ENCODE data around the gene COG5.
A peak's percentile ranks its signal among the peaks of the same experiment; 100 is the strongest.
"Not testable (repeated sequence)": the region's sequence is repeated elsewhere in the genome, so short reads cannot be mapped to it uniquely, and the experiment has no call there.

Gene COG5

DNA sequence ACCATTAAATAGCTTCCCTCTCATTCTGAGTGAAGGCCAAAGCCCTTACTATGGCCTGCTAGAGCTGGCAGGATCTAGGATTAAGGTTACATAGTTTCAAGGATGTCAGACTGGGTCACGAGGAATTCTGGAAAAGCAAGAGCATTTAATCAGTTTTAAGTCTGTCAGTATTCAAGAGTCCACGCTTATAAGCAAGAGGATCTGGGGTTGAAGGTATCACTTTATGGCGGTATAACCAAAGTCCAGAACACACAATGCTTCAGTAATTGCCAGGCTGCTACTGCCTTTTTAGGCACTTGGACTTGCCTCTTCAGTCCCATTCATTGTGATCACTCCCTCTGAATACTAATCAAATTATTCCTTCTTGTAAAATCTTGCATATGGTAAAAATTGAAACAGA lies 293.9 kb downstream of the COG5 start:
- no peak for DNase-seq (ENCODE audit: low read depth)

DNA sequence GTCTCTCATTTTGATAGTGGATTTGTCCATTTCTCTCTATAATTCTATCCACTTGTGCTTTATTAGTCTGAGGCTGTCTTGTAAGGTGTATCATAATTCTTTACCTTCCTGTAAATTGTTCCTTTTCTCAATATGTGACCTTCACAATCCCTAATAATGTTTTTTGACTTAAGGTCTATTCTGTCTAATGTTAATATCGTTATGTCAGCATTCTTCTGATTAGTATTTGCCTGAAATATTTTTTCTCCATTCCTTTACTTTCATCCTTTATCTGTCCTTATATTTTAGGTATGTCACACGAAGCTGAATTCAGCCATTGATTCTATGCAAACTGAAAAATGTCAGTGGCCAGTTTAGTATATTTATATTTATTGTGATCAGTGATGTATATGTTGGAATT lies 295.1 kb downstream of the COG5 start:
- no peak for DNase-seq (ENCODE audit: low read depth)

DNA sequence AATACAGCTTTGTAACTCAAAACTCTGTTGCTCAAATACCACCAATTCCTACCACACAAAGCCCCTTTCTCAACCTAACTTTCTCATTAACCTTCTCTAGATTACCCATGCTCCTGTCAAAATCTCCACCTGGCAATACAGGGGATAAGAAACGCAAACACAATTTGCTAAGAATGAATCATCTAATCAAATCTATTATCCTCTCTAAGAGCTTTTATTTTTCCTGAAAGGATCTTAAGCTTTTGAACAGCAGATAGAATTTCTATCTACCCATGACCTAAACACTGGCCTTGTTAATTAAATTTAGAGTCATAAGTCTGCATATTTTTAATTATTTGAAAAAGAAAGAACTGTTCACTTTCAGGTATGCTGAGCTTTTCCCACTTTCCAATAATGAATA lies 296.6 kb downstream of the COG5 start:
- no peak for DNase-seq (ENCODE audit: low read depth)

DNA sequence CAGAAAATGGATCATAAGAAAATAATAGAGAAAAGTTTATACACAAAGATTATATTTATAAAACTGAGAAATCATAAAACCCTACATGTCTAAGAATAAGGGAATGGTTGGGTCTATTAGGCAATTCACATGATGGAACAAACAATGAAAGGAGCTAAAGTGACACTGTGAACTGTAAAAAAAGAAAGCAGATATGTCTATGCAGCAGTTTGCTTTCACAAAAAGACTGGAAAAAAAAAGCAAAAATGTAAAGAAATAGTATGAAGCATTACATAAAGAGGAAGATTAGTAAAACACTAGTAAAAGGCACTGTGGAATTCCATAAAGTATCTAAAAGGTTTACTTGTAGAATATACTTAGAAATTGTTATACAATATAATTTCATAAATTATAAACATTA lies 299.0 kb downstream of the COG5 start:
- DNase-seq (ENCODE audit: low read depth): no peak

DNA sequence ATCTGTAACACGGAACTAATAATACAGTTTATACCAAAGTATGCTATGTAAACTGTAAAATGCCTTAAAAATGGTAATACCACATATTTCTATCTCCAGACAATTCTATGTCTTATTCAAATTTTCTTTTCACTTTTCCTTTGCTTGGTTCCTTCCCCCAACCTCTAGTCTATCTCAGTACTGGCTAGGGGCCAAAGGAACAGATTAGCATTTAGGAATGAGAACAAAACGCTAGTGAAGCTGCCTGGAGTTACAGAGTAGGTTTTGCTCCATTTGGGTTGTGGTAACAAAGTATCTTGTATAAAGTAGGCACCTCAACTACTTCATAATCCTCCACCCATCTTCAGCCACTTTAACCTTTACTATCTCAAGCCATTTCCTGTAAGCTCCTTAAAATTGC lies 300.9 kb downstream of the COG5 start:
- peak; percentile 8 for DNase-seq (ENCODE audit: low read depth)

DNA sequence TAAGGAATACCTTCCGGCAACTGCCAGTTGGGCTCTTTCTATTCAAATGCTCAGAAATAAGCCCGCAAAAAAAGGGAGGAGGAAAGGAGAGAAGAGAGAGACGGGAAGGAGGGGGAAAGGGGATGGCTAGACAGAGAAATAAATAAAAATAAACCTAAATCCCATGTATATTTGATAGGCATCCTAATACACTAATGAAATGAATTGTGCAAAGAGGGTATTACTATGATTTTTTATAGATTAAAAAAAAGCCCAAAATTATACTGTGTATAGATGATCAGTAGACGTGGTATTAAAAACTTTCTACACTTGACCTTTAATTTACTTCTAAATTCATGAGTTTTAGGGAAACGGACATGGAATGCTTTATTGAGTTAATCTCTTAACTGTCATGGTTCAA lies 305.0 kb downstream of the COG5 start:
- DNase-seq (ENCODE audit: low read depth): no peak

DNA sequence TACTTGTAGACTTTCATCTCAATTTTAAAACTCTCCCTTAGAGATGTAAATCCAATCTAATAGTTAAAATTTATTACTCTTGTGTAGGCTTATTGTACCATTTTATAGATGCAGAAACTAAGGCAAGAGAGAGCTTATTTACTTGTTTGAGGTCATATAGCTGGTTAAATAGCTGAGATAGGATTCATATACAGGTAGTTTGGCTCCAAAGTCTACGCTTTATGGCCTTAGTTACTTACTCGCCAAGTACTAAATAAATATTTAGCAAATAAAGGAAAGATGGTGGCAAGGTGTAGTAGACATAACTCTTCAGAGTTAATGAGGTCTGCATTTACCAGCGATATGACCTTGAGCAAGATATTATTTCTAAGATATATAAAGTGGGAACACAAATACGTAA lies 308.1 kb downstream of the COG5 start:
- no peak for DNase-seq (ENCODE audit: low read depth)

DNA sequence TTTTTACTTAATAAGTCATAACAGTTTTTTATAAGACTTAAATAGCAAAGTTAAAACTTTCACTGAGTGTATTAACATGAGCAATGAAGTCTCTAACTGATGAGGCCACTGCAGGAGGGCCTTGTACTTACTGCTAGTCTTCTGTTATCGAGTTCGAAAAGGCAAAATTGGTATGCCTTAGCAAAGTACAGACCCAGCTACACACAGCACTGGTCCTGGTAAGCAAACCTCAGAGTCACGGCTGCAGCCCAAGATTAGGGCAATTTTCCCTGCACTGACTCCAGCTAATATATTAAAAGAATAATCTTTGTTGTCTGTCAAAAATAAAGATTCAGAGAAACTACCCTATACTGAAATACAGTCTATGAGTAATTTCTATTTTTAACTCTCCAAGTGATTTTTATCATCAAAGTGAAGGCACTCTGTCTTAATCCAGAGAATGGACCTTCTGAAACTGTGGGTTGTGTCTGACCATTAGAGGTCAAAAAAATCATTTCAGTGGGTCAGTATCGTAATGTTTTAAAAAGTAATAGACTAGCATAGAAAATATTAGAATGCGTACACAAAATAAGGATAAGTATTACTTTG lies 309.2 kb downstream of the COG5 start:
- no peak for DNase-seq (ENCODE audit: low read depth)

DNA sequence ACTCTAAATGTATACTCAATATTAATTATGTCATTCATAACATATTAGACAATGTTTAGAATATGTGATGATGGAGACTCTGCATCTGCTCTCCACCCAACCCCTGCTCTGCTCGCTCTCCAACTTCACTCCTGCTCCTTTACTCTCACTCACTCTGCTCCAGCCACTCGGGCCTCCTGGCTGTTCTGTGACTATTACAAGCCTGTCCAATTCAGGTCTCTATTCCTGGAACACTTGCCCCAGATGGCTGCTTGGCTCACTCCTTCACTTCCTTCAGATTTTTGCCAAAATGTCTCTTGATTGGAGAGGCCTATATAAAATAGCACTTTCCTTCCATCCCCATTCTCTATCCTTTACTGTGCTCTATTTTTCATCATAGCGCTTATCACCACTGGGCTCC lies 310.1 kb downstream of the COG5 start:
- DNase-seq (ENCODE audit: low read depth): no peak

DNA sequence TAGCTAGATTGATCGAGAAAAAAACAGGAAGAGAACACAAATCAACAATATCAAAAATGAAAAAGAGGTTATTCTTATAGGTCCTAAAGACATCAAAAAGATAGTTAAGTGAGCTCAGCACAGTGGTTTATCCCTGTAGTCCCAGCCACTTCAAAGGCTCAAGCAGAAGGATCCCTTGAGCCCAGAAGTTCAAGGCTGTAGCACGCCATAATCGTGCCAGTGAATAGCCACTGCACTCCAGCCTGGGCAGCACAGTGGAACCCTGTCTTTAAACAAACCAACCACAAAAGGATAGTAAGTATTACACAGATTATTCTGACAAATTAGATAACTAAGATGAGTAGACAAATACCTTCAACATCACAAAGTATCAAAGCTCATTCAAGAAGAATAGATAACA lies 311.8 kb downstream of the COG5 start:
- no peak for DNase-seq (ENCODE audit: low read depth)

DNA sequence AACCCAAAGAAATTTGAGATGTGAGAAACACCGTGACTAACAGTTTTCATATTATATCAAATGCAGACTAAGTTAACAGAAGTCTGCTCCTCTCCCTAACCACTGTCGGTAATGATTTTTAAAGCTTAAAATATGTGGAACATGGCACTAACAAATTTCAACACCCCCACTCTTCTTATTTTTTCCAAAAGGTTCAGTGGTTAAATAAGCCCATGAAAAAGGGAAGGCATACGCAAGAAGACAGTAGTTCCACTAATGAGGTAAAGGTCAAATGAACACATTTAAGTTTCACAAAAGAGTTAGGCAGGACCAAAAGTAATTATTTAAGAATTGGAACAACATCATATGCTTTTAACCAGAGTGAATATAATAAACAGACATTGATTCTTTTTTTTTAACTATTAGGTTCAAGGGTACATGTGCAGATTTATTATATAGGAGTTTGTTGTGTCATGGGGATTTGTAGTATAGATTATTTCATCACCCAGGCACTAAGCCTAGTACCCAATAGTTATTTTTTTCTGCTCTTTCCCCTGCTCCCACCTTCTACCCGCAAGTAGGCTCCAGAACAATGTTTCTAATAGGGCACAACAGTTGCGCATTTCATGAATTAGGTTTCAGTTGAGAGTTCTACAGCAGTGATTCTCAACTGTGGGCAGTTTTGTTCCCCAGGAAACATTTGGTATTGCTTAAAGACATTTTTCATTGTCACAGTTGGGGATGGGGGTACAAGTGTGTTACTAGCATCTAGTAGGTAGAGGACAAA lies 315.0 kb downstream of the COG5 start:
- DNase-seq (ENCODE audit: low read depth): no peak

DNA sequence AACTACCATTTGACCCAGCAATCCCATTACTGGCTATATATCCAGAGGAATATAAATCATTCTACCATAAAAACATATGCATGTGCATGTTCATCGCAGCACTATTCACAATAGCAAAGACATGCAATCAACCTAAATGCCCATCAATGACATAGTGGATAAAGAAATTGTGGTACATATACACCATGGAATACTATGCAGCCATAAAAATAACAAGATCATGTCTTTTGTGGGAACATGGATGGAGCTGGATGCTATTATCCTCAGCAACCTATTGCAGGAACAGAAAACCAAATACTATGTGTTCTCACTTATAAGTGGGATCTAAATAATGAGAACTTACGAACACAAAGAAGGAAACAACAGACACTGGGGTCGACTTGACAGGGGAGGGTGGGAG lies 316.9 kb downstream of the COG5 start:
- not testable (repeated sequence) for DNase-seq (ENCODE audit: low read depth)

DNA sequence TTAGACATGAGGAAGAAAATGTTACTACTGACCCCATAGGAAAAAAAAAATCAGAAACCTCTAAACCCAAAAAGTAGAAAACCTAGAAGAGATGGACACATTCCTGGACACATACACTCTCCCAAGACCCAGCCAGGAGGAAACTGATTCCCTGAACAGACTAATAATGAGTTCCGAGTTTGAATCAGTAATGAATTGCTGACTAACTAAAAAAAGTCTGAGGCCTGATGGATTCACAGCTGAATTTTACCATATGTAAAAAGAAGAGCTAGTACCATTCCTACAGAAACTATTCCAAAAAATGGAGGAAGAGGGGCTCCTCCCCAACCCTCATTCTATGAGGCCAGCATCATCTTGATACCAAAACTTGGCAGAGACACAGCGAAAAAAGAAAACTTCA lies 319.1 kb downstream of the COG5 start:
- DNase-seq (ENCODE audit: low read depth): no peak

DNA sequence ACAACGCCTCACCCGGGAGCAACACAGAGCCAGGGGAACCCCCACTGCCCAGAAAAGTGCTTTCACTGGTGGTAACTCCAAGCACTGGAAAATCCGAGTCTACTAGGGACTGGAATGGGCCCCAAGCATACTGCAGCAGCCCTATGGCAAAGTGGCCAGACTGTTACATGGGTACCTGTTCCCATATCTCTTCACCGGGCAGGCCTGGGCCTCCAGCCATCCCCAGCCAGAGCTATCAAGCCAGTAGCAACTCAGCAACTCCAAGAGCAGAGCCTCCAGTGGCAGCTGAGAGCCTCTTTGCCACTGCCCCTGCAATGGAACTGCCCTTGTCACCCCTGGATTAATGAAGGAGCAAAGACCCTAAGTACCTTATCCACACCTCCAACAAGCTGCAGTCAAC lies 321.5 kb downstream of the COG5 start:
- DNase-seq (ENCODE audit: low read depth): no peak

DNA sequence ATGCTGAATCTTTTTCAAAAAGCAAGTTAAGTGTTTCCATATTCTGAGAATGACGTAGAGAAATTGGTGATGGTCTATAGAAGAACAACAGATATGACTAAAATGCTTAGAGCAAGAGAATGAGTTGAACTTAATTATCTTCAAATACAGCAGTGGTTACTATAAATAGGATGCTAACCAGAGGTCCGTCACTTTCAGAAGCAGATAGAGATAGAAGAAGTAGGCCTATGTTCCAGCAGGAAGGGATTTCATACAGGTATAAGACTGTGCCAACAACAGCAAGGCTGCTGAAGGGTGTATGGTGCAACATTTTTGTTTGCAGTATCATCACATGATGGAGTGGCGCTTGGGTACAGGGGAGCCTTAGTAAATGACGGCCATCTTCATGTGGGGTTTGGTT lies 326.3 kb downstream of the COG5 start:
- no peak for DNase-seq (ENCODE audit: low read depth)

DNA sequence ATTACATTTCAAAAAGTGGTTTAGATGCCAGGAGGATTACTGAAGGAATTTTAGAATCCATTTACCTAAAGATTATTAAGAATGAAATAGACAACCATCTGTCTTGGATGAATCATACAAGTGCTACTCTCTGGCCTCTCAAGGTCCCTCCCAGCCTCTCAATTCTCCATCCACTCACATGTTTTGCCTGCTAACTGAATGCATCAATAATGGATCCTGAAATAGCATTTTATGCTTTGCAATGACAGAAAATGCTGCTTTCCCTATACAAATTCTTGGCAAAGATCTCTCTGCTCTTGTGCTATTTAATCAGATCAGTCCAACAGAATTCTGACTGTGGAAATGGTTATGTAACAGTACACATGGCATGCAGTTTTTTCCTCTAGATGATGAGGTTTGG lies 326.9 kb downstream of the COG5 start:
- peak; percentile 26 for DNase-seq (ENCODE audit: low read depth)

DNA sequence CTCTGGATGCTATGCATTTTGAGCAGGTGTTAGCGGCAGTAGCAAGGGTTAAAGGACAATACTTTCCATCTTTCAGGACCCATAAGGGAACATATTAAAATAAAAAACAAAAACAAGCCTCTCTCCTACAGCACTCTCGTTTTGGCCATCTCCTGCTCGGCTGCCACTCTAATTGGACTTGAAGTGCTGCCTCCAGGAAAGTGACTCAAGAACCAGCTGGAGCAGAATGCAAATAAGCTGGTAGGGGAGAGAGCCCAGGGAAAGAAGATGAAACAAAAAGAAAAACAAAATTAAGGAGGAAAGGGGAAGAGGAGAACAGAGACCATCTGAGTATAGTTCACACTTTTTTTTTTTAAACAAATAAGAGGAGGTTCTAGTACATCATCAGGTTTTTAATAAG lies 329.3 kb downstream of the COG5 start:
- DNase-seq (ENCODE audit: low read depth): peak; percentile 10

DNA sequence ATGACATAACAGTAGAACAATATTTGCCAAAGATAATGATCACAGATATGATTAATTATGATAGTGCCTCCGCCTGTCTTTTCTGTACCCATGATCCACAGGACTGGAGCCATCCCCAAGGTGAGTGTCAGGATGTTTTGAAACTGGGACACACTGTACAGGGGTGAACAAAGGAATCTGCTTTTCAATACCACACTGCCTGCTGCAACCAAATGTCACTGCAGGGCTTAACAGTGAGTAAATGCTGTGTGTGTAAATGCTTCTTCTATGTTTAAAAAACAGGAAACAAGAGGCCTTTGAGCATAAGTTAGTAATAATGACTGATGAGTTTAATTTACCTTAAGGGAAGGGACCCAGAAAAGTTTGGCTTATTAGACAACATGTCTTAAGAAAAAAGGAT lies 329.7 kb downstream of the COG5 start:
- no peak for DNase-seq (ENCODE audit: low read depth)

DNA sequence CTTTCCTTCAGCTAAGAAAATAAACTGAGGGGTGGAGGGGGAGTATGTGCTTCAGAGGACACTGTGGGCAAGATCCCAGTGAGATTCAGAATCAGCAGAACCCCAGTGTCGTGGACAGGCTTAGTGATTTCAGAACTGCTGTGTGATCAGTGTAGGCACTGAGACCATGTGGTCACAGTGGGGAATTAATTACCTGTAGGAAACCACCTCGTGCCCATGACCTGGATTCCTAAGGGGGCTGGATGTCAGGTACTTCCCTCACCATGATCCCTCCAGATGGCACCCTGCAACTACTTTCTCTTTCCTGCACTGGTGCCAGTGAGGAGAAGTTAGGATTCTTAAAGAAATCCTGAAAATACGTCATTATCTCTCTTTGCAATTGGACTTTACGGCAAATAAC lies 330.5 kb downstream of the COG5 start:
- DNase-seq (ENCODE audit: low read depth): no peak

DNA sequence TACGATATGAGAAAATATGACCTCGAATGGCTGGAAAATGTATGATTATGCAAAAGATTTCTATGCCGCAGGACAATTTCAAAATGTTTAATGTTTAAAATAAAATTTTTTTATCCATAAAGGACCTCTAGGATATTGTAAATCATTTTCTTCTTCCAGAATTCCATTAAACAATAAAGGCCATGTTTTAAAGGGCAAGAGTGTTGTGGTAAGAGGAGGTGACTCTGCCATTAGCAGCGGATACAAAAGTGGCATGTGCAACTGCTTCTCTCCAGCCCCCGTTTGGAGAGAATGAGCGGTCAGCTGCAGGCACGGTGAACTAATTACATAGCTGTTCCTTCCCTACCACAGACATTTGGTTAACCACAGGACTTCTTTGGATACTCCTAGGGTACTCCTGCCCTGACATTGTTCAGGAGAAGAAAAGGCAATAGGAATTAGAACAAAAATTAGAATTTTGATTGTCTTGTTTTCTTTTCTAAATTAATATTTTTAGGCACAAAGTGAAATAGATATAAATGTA lies 331.1 kb downstream of the COG5 start:
- peak; percentile 68 for DNase-seq (ENCODE audit: low read depth)

DNA sequence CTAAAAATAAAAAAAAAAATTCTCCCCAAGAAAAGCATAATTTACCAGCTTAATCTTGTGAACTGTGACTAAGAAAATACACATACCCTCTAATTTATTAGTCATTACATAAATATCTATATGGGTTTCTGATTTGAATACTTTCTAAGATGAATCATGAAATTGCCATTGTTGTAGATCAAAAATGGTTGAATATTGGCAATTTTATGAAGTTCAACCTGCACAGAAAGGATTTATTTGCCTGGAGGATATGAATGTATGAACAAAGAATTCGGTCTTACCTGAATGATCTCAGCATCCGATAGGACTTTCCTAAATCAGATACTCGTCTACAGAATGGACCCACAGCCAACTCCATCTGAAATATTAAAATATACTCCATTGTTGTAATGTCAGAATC lies 333.4 kb downstream of the COG5 start:
- DNase-seq (ENCODE audit: low read depth): peak; percentile 21

DNA sequence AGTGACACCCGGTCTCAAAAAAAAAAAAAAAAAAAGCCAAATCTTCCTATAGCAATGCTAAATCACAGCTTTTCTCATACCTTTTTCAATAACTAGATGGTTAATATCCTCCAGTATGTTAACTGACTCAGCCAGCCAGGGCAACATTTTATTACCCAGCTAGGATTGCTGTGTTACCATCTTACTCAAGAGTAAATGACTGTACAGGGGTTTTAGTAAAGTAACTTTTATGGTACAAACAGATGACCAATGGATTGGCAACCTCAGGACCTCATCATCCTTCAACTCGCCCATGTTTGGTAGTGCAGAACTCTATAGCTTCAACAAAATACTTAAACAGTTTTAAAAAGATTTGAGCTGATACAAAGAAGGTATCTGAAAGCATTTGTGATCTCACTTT lies 335.4 kb downstream of the COG5 start:
- peak; percentile 22 for DNase-seq (ENCODE audit: low read depth)

DNA sequence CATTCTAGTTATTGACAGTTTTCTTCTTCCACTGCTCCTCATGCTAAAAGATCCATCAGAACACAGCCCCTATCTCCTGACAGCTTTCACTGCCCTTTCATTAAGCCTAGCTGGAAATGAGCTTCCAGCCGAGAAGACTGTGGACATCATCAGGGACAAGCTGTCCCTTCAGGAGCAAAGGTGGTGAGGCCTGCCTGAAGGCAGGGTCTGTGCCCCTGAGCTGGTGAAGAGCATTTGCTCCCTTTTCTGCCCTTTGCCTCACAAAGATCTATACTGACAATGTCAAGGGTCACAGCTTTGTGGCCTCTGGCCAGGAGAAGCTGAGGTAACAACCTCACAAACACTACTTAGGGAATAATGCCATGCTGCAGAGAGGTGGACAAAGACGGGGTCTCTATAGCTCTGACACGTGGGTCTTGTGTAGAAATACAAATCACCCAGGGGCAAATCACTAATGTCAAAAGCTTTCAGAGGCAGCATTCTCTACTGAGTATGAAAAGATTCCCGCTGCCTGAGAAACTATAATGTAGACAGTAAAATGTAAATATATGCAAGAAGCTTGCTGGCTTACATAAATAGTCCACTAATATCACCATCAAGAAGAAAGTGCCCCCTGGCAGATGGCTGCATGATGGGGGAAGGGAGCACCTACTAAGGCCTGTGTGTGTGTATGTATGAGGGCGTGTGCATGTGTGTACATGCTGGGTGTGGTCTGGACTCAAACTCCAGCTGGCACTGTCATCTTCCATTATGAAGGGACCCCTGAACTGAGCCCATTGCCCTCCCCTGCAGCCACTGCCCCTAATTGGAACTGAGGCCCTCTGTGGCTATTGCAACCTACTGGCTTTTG lies 339.1 kb downstream of the COG5 start:
- DNase-seq (ENCODE audit: low read depth): no peak

All from EH (cell line).